Measurements from ENCODE around the gene LILRA1.

Gene LILRA1

GRCh38 chr19:54644056-54644455, 50.6 kb downstream of the LILRA1 start:
- Histone ChIP-seq H3K4me3 (no peak overlapping the region), H3K9me3 (ENCODE audit: low read depth, low read length) (no peaks in the 10 kb centered on the region), H3K27ac (no peak overlapping the region), H3K36me3 (ENCODE audit: insufficient read depth, low read length) (no peaks in the 10 kb centered on the region), H3K9ac (ENCODE audit: insufficient read length) (no peak overlapping the region)
- TF ChIP-seq POLR2AphosphoS5 (IDR thresholded peaks at IDR 0.05; ENCODE audit: borderline replicate concordance, low read depth, low read length) (no peak), EZH2 (IDR thresholded peaks at IDR 0.05) (no peak), FOXP2 (optimal IDR thresholded peaks at IDR 0.05; ENCODE audit: control extremely low read depth, extremely low read length, insufficient read depth) (no peak)
- DNase-seq (ENCODE audit: low read depth, low spot score): no peak

GRCh38 chr19:54646331-54646841, 53.0 kb downstream of the LILRA1 start:
- Histone ChIP-seq H3K27ac (no peak overlapping the region), H3K9ac (ENCODE audit: insufficient read length) (no peak overlapping the region), H3K36me3 (ENCODE audit: insufficient read depth, low read length) (no peaks in the 10 kb centered on the region), H3K9me3 (ENCODE audit: low read depth, low read length) (no peaks in the 10 kb centered on the region), H3K4me3 (no peak overlapping the region)
- no peak for TF ChIP-seq EZH2 (IDR thresholded peaks at IDR 0.05)
- no peak for TF ChIP-seq FOXP2 (optimal IDR thresholded peaks at IDR 0.05; ENCODE audit: control extremely low read depth, extremely low read length, insufficient read depth)
- no peak for TF ChIP-seq POLR2AphosphoS5 (IDR thresholded peaks at IDR 0.05; ENCODE audit: borderline replicate concordance, low read depth, low read length)
- DNase-seq (ENCODE audit: low read depth, low spot score): no peak

GRCh38 chr19:54648129-54648528, 54.7 kb downstream of the LILRA1 start:
- no peak overlapping the region for H3K9ac ChIP-seq (ENCODE audit: insufficient read length)
- no peaks in the 10 kb centered on the region for H3K9me3 ChIP-seq (ENCODE audit: low read depth, low read length)
- TF ChIP-seq POLR2AphosphoS5 (IDR thresholded peaks at IDR 0.05; ENCODE audit: borderline replicate concordance, low read depth, low read length) (no peak), EZH2 (IDR thresholded peaks at IDR 0.05) (no peak), FOXP2 (optimal IDR thresholded peaks at IDR 0.05; ENCODE audit: control extremely low read depth, extremely low read length, insufficient read depth) (no peak)

GRCh38 chr19:54650108-54650655, 56.8 kb downstream of the LILRA1 start:
- no peak for TF ChIP-seq EZH2 (IDR thresholded peaks at IDR 0.05)
- TF ChIP-seq FOXP2 (optimal IDR thresholded peaks at IDR 0.05; ENCODE audit: control extremely low read depth, extremely low read length, insufficient read depth): no peak
- TF ChIP-seq POLR2AphosphoS5 (IDR thresholded peaks at IDR 0.05; ENCODE audit: borderline replicate concordance, low read depth, low read length): no peak
- H3K27ac ChIP-seq: no peak overlapping the region
- H3K9me3 ChIP-seq (ENCODE audit: low read depth, low read length): no peaks in the 10 kb centered on the region
- no peak for DNase-seq (ENCODE audit: low read depth, low spot score)
- H3K36me3 ChIP-seq (ENCODE audit: insufficient read depth, low read length): no peaks in the 10 kb centered on the region
- H3K4me3 ChIP-seq: no peak overlapping the region
- no peak overlapping the region for H3K9ac ChIP-seq (ENCODE audit: insufficient read length)

More at GRCh38 chr19:54648129-54648528, 54.7 kb downstream of the LILRA1 start:
- Histone ChIP-seq H3K36me3 (ENCODE audit: insufficient read depth, low read length) (no peaks in the 10 kb centered on the region), H3K4me3 (no peak overlapping the region), H3K27ac (no peak overlapping the region)
- no peak for DNase-seq (ENCODE audit: low read depth, low spot score)
